SHP77 (cell line): ENCODE data around the gene MZF1.
"Not testable (repeated sequence)": the region's sequence is repeated elsewhere in the genome, so short reads cannot be mapped to it uniquely, and the experiment has no call there.

Experiments
- DNase-seq, 2 experiments: peaks; one replicate each; lab custom pipeline; 2025; lab: John Stamatoyannopoulos, UW

The MZF1 gene

DNA sequence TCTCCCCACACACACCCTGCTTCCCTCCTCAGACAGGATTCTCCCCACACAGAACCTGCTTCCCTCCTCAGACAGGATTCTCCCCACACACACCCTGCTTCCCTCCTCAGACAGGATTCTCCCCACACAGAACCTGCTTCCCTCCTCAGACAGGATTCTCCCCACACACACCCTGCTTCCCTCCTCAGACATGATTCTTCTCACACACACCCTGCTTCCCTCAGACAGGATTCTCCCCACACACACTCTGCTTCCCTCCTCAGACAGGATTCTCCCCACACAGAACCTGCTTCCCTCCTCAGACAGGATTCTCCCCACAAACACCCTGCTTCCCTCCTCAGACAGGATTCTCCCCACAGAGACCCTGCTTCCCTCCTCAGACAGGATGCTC, 34.0 kb downstream of the MZF1 start:
- DNase-seq: not testable (repeated sequence)

DNA sequence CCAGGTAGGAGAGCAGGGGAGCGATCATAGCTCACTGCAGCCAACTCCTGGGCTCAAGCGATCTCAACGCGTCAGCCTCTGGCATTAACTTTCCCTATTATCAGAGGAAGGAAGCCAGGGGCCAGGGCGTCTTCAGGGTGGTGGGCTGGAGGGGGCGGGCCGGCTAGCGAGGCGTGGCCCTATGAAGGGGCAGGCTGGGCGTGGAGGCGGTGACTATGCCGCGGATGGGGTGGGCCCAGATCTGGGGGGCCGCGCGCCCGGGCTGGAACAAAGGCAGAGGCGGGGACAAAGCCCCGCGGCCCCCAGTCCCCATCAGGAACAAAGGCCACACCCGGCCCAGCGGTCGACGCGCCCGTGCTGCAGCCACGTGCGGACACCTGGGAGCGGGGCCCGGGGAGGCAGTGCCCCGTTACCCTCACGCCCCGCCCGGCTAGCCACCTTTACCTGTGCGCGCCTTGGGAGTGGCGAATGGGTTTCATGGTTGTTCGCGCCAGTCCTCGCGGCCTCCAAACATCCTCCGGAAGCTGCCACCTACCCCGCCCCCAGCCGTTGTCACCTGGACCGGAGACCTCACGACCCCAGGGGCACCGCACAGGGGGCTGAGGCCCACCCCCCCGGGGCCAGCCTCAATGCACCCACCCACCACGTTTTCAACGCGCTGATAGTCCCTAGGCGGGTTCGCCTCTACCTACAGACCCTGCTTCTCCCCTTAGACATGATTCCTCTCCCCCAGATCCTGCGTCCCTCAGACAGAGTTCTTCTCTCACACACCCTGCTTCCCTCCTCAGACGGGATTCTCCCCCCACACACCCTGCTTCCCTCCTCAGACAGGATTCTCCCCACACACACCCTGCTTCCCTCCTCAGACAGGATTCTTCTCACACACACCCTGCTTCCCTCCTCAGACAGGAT, 34.6 kb downstream of the MZF1 start:
- no peak for DNase-seq

DNA sequence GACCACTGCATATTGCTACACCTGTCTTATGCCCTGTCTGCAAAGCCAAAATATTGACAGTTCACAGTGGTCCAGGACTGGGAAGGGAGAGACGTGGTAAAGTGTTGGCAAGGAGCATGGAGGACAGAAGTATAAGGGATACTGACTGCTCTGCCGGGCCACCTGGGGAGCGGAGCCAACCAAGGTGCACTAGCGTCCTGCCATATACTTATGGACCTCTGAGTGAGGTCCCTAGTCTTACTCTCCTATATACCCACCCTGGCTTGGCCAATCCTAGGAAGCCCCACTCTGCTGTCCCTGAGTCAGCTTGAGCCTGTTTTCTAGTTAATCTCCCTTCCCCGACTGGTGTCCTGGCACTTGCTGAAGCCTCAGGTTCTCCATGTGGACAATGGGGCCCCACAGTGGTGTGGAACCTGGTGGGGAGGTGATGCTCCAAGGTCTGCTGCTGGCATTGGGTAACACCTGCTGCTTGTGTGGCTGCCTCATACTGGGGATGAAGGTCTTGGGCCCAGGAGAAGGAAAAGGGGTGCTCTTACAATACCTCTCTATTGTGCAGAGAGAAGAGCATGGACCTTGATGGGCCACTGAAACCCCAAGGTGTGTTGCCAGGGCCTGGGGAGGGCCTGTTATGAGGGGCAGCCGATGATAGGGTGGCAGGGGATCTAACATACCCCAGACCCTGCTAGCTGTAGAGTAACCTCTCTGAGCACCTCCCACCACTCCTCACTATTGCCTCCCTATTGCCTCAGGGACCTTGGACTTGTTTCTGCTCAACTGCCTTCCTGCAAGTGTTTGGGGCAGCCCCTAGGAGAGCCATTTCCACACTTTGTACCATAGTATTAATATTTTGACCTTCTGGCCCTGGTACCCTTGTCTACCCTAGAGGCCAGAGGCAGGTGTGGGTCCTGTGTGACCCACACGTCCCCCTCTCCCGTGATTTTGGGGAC, 36.0 kb downstream of the MZF1 start:
- no peak for DNase-seq

DNA sequence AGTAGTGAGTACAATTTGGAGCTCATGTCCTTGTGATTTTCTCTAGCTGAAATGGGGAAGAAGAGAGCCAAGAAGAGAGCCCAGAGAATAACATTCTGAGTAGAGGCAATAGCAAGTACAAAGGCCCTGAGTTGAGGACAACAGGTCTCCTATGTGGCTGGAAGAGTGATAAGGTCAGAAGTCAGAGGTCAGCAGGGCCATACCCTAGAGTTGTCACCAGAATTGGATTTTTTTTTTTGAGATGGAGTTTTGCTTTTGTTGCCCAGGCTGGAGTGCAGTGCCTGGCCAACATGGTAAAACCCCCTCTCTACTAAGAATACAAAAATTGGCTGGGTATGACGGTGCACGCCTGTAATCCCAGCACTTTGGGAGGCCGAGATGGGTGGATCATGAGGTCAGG, 37.3 kb downstream of the MZF1 start:
- DNase-seq: no peak

DNA sequence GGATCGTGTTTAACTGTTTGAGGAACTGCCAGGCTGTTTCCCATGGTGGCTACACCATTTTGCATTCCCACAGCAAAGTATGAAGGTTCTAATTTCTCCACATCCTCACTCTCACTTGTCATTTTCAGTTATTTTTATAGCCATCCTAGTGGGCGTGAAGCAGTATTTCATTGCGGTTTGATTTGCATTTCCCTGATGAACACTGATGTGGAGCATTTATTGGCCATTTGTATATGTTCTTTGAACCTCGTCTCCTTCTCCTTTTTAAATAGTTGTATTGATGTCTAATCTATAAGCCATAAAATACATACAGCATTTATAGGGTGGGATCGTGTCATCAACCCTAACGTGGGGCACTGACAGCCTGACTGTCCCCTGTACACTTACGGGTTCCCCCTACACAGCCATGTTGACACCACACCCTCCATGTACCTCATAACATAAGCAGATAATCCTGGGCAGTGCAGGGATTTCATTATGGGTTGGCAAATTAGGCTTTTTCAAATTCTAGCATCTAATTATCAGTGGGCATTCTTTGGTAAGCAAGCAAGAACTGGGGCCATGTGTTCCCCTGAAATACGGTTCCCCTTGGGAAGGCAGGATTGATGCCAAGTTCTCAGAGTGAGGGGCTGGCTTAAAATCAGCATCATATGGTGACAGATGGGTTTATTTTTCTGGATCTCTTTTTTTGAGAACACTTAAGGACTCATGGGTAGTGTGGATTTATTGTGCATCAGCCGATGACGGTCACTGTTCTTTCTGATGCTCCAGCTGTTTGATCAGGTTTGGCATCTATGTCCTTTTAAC, 41.9 kb downstream of the MZF1 start:
- DNase-seq: no peak

DNA sequence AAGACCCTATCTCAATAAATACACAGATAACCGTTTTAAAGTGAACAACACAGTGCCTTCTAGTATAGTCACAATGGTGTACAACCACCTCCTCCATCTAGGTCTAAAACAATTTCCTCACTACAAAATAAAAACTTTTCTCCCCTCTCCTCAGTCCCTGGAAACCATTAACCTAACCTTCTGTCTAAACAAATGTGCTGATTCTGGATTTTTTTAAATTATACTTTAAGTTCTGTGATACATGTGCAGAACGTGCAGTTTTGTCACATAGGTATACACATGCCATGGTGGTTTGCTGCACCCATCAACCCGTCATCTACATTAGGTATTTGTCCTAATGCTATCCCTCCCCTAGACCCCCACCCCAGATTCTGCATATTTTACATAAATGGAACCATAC, 43.7 kb downstream of the MZF1 start:
- DNase-seq: no peak

DNA sequence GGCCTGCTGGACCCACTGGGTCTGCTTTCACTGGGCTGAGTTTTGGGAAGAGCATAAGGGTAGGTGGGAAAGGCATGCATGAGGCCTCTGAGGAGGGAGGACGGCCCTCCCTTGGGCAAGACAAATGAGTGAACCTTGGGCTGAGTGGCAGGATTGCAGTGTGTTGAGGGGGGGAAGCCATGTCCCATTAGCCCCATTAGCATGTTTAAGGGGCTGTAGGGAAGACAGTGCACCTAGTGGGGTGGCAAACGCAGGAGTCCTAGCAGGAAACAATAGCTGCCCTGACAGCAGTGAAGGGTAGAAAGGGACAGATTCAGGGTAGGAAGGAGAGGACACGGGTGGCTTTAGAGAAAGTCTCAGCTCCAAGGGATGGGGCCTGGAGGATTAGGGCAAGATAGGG, 50.4 kb downstream of the MZF1 start:
- no peak for DNase-seq

DNA sequence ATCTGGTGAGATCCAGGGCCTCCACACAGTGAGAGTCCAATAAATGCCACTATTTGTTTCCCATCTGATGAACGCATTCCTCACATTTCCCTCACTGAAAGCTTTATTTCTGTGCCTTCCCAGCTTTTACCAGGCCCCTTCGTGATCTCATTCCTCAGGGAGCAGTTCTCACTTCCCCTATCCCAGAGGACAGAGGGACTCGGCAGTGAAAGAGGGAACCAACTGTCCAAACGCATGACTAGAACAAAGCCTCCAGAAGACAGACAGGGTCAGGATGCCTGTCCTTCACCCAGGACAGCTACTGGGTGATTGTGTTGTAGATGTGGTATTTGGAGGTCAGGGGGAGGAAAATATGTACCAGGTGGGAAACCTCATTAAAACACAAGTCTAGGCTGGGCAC, 51.5 kb downstream of the MZF1 start:
- DNase-seq: no peak

DNA sequence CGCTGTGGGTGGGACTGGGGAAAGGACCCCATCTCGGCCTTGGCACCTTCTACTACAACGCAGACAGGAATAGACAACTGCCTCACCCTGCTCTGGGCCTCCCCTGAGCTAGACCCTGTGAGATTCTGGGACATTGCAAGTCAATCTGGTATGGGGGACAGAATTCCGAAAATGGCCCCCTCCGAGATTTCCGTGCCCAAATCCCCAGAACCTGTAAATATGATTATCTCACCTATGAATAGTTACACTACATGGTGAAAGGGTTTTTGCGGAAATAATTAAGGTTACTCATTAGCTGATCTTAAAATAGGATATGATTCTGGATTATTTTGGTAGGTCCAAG, 52.9 kb downstream of the MZF1 start:
- no peak for DNase-seq

DNA sequence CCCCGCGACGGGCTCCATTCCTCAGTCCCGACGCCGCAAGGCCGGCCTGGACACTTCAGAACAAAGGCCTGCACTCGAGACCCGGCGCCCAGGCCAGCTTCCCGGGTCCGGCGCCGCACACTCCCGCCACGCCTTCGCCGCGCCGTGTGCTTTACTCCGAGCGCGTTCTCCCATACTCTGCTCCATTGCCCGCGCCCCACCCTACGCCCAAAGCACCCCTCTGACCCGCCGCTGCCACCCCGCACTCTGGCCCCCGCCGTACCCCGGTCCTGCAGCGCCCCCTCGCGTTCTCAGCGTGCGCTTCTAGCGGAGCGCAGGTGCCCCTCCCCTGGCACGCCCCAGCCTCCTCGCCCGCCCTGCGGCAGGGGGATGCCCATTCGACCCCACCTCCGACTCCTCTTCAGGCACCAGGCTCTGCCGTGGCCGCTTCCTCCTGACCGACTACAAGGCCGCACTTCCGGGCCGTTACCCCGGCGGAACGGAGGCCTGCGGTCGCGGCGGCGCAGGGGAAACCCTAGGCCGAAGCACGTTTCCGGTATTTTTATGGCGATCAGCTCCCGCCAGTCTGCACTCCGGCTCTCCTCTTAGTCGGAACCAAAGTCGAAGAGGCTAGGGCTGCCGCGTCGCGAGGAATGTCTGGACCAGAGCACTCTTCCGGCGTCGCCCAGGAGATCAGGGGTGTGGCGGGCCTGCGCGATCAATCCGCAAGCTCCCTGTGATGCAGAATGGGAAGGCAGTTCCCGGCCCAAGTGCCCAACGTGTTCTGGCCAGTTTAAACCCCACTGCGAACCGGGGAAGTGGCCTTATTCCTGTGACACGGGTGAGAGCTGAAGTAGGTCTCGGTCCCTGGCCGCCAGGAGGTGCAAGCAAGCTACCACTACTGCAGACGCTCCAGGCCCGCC, 53.5 kb downstream of the MZF1 start, which contains the start of gene ZBTB45:
Gene ZBTB45, minus strand, starts transcription at position 456 of the 902 bp plus-strand sequence. CDS start 2,137 bp downstream, outside the sequence.
- peak; percentile 93 to 97 for DNase-seq

DNA sequence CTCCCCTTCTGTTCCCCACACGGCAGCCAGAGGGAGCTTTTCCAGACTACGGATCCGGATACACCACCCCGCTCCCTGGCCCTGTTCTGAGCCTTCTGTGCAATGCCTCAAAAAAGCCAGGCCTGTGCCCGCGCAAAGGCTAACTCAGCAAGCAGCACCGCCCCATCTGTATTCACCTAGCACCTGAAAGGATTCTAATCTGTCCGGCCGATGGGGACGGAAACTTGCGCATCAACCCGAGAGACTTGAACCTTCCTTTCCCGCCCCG, 54.1 kb downstream of the MZF1 start:
- peak; percentile 63 to 69 for DNase-seq

DNA sequence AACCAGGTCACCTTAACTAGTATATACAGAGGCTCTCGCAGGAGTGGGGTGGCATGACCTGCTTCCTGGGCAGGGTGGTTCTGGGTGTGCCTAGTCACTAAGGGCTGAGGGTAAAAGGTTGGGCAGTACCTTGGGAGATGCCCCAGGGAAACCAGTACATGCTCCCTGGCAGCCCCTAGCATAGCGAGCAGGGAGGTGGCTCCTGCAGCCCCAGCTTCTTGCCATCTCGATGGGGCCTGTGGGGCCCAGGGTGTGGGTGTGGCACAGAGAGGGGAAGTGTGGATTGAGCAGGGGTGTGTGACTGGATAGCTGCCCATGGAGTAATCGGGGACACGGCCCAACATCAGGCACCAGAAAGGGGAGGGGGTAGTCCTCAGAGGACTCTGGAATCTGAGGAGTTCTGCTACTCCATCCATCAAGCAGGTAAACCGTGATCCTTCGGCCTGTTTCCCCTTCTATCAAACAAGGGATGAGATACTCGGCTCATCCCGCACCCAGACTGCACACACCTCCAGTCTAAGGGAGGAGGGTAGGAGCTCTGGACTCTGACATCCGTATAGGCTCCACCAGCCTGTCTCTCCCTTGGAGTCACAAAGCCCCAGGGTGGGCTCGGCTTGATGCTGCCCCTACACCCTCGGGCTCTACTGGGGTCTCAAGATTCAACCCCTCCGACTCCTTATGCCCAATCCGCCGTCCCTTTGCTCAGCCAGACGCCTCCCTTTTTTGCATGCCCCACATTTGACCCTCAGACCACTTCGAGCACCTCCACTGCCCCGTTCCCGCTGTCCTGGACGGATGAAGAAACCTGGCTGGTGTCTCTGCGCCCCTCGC, 54.7 kb downstream of the MZF1 start:
- DNase-seq: no peak

DNA sequence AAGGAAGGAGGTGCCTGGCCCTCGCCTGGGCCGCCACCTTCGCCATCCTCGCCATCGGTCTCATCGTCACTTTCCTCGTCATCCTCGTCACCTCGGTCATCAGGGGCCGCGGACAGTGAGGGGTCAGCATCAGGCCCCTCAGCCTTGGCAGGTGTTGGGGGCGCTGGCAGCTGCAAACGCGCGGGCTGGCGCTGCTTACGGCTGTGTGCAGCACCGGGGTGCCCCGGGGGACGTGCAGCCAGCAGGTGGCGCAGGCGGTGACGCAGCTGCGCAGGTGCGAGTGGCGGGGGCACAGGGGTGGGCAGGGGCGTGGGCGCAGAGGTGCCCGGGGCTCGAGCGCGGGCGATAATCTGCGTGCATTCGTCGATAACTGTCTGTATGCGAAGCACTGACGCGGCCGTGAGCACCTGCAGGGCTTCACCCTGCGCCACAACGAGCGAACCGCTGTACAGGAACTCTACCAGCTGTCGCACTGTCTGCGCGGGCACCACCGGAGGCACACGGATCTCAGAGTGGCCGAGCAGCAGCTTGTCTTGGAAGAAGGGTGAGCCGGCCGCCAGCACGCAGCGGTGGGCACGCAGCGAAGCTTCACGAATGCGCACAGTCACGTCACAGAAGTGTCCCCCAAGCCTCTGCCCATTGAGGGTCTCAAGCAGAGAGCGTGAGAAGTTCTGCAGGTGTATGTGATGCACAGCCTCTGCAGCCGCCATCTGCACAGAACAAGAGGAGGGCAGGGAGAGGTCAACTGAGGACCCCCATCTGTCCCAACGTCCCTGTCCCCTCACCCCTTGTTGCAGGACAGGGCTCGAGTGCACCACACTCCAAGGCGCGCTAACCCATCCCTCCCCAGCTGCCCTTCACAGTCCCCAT, 55.9 kb downstream of the MZF1 start:
- DNase-seq: no peak

DNA sequence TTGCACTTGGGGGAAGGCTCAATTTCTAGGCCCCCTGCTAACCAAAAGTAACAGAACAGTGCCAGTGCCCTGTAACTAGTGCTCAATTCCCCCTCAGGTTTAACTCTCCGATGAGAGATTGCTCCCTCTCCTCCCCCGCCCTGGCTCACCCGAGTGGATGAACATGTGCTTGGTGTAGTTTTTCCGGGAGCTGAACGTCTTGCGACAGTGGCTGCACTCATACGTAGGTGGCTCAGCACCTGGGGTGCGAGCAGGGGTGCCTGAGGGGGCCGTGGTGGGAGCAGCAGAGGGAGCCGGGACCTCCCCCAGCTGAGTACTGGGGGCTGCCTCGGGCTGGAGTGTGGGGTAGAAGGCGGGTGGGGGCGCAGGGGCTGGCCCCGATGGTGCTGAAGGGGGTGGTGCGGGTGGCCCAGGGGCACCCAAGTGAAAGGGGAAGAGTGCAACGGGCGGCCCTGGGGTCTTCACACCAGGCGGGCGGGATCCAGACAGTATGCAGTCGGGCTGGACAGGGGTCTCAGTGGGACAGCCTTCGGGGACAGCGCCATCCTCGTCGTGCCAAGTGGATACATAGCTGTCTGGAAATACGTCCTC, 56.8 kb downstream of the MZF1 start:
- no peak for DNase-seq

DNA sequence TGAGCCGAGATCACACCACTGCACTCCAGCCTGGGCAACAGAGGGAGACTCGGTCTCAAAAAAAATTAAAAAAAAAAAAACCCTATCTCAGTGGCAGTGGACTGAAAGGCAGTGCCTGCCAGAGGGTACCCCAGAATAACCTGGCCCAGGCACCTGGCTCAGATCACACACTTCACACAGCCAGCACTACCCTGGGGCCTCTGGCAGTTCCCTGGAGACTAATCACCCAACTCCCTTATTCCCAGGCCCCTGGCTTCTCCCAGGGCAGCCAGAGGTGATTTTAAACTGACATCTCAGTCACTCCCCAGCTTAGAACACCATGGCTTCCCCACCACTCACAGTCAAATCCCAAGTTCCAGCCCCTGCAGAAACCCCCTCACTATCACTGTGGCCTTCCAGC, 57.9 kb downstream of the MZF1 start:
- DNase-seq: no peak

DNA sequence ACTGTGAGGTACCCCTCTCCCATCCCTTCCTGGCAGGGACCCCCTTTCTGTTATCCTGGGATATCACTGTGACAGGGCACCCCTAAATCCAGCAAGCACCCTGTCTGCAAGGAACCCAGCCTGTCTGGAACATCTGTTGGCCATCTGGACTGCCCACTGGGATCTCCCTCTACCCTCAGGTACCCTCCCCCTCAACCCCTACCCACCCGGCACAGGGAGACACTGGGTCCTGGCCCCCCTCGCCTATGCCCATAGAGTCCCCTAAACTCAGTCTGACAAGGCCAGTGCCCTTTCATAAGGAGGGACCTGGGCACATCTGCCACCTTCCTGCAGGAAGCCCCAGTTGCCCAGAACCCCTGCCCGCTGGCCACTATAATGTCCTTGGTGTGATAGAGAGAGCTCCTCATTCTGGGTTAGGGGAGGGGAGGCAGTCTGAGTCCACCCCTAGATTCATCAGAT, 58.5 kb downstream of the MZF1 start:
- DNase-seq: no peak

DNA sequence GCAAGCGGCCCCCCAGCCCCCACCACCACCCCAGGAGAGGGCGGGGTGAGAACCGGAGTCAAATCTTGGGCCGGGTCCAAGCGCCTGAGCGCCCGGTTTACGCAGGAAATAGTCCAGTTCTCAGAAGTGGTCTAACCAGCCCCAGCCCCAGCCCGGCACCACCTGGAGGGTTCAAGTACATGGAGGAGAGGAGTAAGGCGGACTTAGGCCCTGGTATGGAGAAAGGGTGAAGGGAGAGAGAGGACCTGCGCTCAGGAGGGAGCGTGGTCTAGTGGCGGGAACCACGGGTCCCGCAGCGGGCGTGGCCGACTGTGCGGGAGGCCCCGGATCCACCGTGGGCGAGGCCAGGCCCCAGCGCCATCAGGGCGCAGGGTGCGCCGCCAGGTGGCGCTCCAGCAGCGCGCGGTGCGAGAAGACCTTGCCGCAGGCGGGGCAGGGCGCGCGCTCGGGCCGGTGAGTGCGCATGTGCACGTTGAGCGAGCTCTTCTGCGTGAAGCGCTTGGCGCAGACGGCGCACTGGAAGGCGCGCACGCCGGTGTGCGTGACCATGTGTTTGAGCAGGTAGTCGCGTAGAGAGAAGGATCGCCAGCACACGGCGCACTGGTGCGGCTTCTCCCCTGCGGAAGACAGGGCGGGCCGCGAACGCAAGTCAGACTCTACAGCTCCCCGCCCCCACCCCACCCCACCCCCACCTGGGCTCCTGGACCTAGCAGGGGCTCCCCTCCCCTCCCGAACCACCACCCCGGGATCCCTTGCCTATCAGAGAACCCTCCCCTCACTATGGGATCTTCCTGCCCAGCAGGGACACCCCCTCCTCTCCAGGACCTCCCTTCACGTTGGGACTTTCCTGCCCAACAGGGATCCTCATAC, 59.2 kb downstream of the MZF1 start:
- peak; percentile 87 to 92 for DNase-seq

DNA sequence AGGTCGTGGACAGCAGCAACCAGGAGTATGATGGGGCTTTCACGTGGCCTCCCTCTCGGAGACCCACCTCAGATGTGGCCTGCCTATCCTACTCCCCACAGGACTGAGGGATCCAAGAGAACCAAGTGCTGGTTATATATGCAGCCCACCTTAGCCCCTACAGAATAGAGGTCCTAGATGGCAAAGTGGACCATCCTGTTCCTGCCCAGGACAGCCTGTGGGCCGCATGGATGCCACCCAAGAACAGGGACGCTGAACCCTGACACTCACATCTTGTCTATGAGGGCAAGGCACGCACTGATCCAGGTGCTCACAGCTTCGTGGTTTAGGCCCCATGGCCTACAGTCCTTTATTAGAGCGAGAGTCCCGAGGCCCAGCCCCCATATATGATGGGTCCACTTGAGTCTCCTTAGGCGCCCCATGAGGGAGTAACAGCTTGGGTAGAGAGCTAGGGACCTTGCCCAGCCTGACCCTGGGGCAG, 59.9 kb downstream of the MZF1 start:
- no peak for DNase-seq
